SIG-M5 (cell line): ENCODE results near the gene NACC2.

Source experiments
- DNase-seq: peaks from one replicate; lab custom pipeline; 2025; lab: John Stamatoyannopoulos, UW

Gene NACC2

GRCh38 chr9:136092741-136093140 lies 2.3 kb downstream of the NACC2 start:
- no peak for DNase-seq

GRCh38 chr9:136092353-136092650 lies 2.8 kb downstream of the NACC2 start:
- DNase-seq: no peak

- no peak for DNase-seq
Observed at GRCh38 chr9:136091582-136092352, 3.3 kb downstream of the NACC2 start.

- DNase-seq: no peak
Observed at GRCh38 chr9:136090768-136091581, 4.1 kb downstream of the NACC2 start.

GRCh38 chr9:136090056-136090735 lies 4.9 kb downstream of the NACC2 start:
- DNase-seq: no peak

GRCh38 chr9:136089697-136090045 lies 5.4 kb downstream of the NACC2 start:
- no peak for DNase-seq

- DNase-seq: peak; percentile 29
Observed at GRCh38 chr9:136088939-136089696, 6.0 kb downstream of the NACC2 start.

- no peak for DNase-seq
Observed at GRCh38 chr9:136088481-136088938, 6.6 kb downstream of the NACC2 start.

- DNase-seq: no peak
Observed at GRCh38 chr9:136087741-136088480, 7.2 kb downstream of the NACC2 start.

GRCh38 chr9:136086951-136087740 lies 7.9 kb downstream of the NACC2 start:
- DNase-seq: no peak

GRCh38 chr9:136086213-136086881 lies 8.7 kb downstream of the NACC2 start:
- no peak for DNase-seq

- DNase-seq: no peak
Observed at GRCh38 chr9:136085815-136086212, 9.3 kb downstream of the NACC2 start.

- DNase-seq: no peak
Observed at GRCh38 chr9:136084063-136084944, 10.8 kb downstream of the NACC2 start.

- no peak for DNase-seq
Observed at GRCh38 chr9:136083558-136084062, 11.5 kb downstream of the NACC2 start.

- DNase-seq: no peak
Observed at GRCh38 chr9:136082496-136083361, 12.4 kb downstream of the NACC2 start.

- no peak for DNase-seq
Observed at GRCh38 chr9:136081826-136082495, 13.1 kb downstream of the NACC2 start.

GRCh38 chr9:136081113-136081825 lies 13.8 kb downstream of the NACC2 start:
- DNase-seq: no peak
